Nephron progenitor cell (in vitro differentiated cells): Measurements from ENCODE around the gene ZNF664.

Source experiments
- DNase-seq: peaks from one replicate; pipeline ENCODE4 v3.0.0; 2021
- H3K27ac Mint-ChIP-seq: 2 replicates; pipeline ENCODE4 v1.8.0; 2021; ENCODE audit warnings: mild to moderate bottlenecking, moderate library complexity, mixed read lengths
- H3K27me3 Mint-ChIP-seq: 2 replicates; pipeline ENCODE4 v1.8.0; 2021; ENCODE audit warnings: mild to moderate bottlenecking, low read depth, mixed read lengths; ENCODE audit not compliant: poor library complexity
- H3K36me3 Mint-ChIP-seq: 2 replicates; pipeline ENCODE4 v1.8.0; 2021; ENCODE audit warnings: low read depth, mixed read lengths
- H3K4me1 Mint-ChIP-seq: 2 replicates; pipeline ENCODE4 v1.8.0; 2021; ENCODE audit warnings: mixed read lengths
- H3K4me3 Mint-ChIP-seq: 2 replicates; pipeline ENCODE4 v1.8.0; 2021; ENCODE audit warnings: mild to moderate bottlenecking, moderate library complexity, mixed read lengths
- H3K9me3 Mint-ChIP-seq: 2 replicates; pipeline ENCODE4 v1.8.0; 2021; ENCODE audit warnings: mild to moderate bottlenecking, moderate library complexity, mixed read lengths
- TF ChIP-seq, protein P1 (sequence below): fragments of 200-600 bp; sonication (generic); IDR thresholded peaks from 2 replicates; pipeline ENCODE4 v1.5.0; 2021; ENCODE audit warnings: antibody characterized with exemption

ZNF664 gene

DNA sequence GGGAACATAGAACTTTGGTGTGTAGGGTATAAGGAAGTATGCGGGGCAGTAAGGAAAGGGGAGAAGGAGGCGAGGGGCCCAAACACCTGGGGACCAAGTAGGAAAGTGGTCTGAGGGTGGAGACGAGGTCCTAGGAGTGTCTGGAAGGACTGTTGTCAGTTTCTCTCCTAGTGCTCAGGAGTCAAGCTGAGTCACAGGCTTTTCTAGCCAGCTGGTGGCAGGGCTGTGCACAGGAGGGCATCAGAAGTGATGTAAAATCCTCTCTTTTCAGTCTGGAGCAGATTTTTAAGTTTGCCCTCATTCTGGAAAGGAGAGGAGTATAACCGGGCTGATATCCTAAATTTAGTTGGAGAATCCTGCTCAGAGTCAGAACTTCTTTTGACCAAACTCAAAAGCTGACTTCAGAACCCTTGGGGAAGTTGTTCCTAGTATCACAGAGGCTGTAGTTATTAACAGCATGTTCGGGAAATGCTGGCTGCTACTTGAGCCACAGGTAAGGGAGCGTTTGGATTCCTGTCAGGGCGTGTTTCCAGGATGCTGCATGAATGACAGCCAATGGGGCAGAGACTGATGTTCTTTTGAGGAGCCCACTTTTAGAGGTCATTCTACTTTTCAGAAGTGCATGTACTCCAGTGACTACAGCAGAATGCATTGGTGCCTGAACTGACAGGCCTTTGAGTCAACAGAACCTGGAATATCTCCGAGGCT, 19.3 kb downstream of the ZNF664 start:
- TF ChIP-seq, protein P1, sequence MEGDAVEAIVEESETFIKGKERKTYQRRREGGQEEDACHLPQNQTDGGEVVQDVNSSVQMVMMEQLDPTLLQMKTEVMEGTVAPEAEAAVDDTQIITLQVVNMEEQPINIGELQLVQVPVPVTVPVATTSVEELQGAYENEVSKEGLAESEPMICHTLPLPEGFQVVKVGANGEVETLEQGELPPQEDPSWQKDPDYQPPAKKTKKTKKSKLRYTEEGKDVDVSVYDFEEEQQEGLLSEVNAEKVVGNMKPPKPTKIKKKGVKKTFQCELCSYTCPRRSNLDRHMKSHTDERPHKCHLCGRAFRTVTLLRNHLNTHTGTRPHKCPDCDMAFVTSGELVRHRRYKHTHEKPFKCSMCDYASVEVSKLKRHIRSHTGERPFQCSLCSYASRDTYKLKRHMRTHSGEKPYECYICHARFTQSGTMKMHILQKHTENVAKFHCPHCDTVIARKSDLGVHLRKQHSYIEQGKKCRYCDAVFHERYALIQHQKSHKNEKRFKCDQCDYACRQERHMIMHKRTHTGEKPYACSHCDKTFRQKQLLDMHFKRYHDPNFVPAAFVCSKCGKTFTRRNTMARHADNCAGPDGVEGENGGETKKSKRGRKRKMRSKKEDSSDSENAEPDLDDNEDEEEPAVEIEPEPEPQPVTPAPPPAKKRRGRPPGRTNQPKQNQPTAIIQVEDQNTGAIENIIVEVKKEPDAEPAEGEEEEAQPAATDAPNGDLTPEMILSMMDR, result no peak
- Mint-ChIP-seq H3K27ac (no peak overlapping the region), H3K36me3 (peaks cover 56% of the 10 kb centered on the region), H3K4me3 (no peak overlapping the region), H3K9me3 (no peaks in the 10 kb centered on the region), H3K27me3 (no peaks in the 10 kb centered on the region), H3K4me1 (peaks cover 56% of the 10 kb centered on the region)
- no peak for DNase-seq

DNA sequence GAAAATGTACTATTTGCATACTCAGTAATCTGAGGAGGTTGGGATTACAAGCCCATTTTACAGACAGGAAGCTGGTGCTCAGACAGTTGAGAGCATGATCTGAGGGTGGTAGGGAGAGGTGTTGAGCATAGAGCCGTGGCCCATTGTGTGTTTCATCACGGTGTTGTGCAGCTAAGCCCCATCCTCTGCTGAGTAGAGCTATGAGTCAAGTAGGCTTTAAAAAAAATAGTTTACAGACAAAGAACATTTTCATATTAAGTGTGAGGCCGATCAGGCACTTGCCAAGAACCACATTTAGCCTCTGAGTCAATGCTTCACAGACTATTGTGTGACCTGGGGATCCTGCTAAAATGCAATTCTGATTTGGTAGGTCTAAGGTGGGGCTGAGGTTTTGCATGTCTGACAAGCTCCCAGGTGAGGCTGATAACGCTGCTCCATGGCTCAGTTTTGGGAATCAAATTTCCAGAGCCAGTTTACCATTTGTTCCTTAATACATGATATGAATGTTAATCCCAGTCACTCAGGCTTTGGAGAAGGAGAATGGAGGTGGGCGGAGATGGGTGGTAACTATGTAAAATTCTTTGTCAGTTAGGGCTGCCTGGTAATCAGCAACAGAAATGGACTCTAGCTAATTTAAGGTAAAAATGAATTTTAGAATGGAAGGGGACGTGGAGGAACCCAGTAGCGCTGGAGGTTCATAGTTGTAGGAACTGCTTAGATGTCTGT, 22.2 kb downstream of the ZNF664 start:
- DNase-seq, result no peak
- Mint-ChIP-seq H3K4me1 (peaks cover 55% of the 10 kb centered on the region), H3K4me3 (no peak overlapping the region), H3K27ac (peak overlapping the region; percentile 84), H3K36me3 (peaks cover 54% of the 10 kb centered on the region), H3K27me3 (no peaks in the 10 kb centered on the region), H3K9me3 (no peaks in the 10 kb centered on the region)
- TF ChIP-seq, protein P1, result no peak

DNA sequence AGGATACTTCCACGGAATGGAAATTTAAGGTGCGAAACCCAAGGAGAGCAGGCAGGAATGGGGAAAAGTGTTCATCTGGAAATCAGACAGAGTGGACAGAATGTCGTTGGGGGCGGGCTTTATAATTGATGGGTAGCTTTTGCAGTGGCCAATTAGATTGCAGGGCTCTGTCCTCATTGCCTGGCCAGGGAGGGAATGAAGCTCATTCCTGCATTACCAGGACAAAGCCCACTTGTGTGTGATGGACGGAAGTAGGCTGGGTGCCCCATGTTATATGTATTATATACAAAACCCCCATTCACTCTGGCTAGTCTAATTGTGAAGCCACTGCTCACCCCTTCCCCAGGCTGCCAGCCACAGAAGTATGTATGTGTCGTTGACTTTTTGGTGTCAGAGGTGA, 23.6 kb downstream of the ZNF664 start:
- no peaks in the 10 kb centered on the region for H3K27me3 Mint-ChIP-seq
- H3K27ac Mint-ChIP-seq, result peak overlapping the region; percentile 40
- H3K4me3 Mint-ChIP-seq, result no peak overlapping the region
- peak; percentile 17 for DNase-seq
- H3K4me1 Mint-ChIP-seq, result peaks cover 45% of the 10 kb centered on the region
- no peaks in the 10 kb centered on the region for H3K9me3 Mint-ChIP-seq
- TF ChIP-seq, protein P1, result no peak
- peaks cover 45% of the 10 kb centered on the region for H3K36me3 Mint-ChIP-seq

DNA sequence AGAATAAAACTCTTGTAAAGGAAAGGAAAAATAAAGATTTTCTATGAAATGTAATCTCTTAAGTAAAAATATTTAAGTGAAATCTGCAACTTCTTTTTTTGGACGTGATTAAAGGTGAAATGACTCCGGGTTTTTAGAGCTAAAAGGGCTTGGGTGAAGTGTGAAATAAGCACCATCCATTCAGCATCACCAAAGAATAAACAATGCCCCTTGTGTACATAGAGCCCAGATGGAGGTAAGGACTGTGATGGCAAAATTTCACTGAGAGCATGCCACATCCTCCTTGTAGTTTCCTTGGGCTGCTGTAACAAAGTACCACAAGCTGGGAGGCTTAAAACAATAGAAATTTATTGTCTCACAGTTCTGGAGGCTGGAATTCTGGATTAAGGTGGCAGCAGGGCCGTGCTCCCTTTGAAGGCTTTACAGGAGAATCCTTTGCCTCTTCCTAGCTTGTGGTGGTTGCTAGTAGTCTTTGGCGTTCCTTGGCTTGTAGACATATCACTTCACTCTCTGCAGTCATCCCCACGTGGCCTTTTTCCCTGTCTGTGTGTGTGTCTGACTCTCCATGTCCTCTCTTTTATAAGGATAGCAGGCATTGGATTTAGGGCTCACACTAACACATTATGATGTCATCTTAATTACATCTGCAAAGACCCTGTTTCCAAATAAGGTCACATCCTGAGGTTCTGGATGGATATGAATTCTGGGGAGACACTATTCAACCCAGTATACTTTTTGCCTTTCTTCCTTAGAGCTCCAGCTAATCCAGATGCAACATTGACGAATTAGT, 24.2 kb downstream of the ZNF664 start:
- Mint-ChIP-seq H3K9me3 (no peaks in the 10 kb centered on the region), H3K36me3 (peaks cover 41% of the 10 kb centered on the region), H3K4me3 (no peak overlapping the region), H3K27ac (peak overlapping the region; percentile 50), H3K4me1 (peaks cover 45% of the 10 kb centered on the region), H3K27me3 (no peaks in the 10 kb centered on the region)
- DNase-seq, result no peak
- TF ChIP-seq, protein P1, result no peak

DNA sequence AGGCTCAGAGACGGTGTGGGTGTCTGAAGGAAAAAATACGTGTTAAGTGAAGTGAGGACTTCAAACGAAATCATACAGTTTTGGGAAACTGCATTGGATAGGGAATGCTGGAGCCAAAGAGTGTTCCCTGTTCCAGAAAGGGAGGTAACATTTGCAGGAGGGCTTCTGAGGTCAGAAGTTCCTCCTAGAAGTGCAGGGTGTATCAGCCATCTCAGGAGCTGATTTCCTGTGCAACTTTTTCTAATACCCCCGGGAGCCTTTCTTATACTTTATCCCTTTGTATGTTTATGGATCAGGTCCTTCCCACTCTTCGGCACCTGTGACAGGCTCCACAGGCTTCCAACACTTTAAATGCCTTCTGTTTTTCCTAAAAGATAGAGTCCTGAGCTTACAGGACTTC, 24.9 kb downstream of the ZNF664 start:
- Mint-ChIP-seq H3K27ac (no peak overlapping the region), H3K36me3 (peaks cover 35% of the 10 kb centered on the region), H3K4me3 (no peak overlapping the region), H3K27me3 (no peaks in the 10 kb centered on the region), H3K9me3 (no peaks in the 10 kb centered on the region), H3K4me1 (peaks cover 45% of the 10 kb centered on the region)
- TF ChIP-seq, protein P1, result no peak
- DNase-seq, result no peak
